GM21576 (cell line): ENCODE data around the gene LIN7B.

Experiments
- ATAC-seq: cut with Tn5 transposase; IDR thresholded peaks from one replicate; pipeline ENCODE4 v1.9.1; 2021; ENCODE audit warnings: mild to moderate bottlenecking, moderate library complexity; ENCODE audit not compliant: unreplicated experiment

The LIN7B gene

DNA sequence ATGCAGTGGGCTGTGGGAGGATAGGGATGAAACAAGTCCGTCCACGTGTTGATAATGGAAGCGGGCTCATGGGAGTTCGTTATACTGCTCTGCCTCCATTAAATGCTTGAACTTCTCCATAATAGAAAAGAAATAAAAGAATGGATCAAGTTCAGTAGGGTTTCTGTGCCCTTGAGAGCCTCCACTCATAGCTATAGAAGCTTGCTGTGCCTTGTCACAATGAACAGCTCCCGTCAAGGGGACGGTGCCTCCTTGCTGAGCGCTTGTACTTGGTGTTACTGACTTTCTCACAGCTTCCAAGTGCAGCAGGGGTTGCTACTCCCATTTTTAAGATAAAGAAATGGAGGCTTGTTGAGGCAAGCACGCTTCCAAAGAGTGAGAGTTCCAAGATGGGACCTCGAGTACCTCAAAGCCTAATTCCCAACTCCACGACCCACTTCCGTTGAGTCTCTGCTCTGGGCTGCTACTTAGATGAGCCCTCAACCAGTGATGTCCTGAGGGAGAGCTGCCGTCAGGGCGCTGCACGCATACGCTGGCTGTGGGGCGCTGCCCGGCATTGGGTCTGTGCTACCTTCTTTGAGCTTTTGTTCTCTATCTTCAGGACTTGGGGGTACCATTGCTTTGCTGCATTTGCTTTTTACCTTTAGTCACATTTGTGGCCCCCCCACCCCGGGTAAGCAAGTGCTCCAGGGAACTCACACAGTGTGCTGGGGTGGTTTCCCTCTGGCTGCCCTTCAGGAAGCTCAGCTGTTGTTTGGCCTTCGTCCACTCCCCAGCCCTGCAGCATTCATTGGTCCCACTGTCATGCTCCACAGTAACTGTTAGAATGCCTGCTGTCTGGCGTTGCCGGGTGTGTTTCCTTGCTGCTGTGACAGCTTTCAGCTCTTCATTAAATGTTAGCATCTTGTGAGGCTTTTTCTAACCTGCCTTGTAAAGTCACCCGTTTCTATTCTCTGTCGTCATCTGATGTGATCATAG, 19.4 kb upstream of the LIN7B start:
- ATAC-seq = no peak

DNA sequence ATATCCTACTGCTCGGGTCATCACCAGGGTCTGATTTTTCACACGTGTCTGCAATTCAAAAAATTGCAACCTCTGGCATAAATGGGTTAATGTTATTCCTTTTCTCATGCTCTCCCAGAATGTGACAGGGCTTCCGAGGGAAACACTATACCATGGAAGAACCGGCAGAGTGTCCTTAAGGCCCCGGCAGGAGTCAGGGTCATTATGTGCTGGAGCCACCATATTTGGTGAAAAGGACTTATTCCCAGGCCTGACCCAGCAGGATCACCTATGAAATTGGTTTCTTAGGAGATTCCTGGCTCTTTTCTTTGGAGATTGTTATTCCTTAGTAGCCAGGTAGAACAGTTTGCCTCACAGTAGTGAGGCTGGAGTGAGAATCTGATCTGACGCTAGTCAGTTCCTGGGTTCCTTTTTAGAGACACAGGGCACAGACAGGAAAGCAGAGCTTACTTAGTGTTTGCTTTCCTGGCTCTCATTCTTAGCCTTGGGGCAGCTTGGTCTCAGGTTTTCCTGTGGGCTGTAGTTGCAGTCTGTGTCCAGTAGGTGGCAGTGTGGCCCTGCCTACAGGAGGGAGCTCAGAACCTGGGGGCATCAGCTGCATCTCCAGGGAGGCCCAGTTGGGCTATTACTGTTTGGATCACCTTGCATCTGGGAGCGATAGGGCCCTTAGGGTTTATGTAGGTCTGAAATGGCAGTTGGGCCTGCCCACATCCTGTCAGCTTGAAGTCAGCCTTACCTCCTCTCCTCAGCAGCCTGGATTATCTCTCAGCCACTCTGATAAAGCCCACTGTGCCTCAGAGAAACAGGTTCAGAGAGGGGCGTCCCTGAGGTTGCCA, 16.5 kb upstream of the LIN7B start:
- ATAC-seq = no peak

DNA sequence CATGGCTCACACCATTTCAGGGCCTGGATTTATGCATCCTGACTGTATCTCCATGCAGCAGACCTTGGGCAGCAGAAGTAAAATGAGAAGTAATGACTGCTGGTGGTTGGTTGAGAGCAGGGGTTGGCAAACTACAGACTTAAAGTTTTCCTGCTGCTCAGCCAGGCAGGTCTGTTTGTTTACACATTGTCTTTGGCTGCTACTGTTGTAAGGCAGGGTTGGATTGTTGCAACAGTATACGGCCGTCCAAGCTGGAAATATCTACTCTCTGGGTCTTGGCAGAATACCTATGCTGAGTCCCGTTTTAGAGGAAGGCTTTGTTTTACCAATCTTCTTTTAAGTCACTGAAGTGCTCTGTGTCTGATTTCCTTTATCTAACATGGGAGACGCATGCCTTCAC, 15.4 kb upstream of the LIN7B start:
- ATAC-seq = no peak

DNA sequence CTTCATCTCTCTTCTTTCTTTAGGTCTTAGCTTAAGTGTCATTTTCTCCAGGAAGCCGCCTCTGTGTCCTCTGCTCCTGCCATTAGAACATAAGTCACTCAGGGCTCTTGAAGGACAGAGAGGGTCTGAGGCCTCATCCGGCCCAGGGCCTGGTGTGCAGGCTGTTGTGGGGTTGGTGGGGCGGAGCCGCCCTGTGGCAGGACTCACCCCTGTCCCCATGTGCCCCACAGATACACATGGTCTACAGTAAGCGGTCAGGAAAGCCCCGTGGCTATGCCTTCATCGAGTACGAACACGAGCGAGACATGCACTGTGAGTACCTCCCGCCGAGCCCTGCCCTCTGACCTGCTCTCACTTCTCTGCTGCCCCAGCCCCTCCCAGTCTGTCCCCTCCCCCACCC, 13.0 kb upstream of the LIN7B start:
- no peak for ATAC-seq

DNA sequence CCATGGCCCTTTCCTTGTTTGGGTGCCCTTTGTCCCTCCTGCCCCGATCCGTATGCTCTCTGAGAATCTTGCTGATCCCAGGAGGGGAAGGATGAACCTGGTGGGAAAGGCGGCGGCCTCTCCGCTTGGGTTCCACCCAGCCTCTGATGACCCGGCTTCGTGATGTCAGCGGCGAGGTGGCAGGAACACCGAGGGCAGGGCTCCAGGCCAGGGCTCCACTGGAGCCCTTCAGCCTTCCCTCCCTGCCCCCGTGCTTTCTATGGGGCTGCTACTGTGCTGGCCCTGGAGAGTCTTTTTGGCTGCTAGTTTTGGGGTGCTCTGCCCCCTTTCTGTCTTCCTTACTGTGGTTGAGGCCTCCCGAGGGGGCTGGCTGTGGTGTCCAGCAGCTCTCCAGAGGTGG, 11.9 kb upstream of the LIN7B start:
- ATAC-seq = no peak

DNA sequence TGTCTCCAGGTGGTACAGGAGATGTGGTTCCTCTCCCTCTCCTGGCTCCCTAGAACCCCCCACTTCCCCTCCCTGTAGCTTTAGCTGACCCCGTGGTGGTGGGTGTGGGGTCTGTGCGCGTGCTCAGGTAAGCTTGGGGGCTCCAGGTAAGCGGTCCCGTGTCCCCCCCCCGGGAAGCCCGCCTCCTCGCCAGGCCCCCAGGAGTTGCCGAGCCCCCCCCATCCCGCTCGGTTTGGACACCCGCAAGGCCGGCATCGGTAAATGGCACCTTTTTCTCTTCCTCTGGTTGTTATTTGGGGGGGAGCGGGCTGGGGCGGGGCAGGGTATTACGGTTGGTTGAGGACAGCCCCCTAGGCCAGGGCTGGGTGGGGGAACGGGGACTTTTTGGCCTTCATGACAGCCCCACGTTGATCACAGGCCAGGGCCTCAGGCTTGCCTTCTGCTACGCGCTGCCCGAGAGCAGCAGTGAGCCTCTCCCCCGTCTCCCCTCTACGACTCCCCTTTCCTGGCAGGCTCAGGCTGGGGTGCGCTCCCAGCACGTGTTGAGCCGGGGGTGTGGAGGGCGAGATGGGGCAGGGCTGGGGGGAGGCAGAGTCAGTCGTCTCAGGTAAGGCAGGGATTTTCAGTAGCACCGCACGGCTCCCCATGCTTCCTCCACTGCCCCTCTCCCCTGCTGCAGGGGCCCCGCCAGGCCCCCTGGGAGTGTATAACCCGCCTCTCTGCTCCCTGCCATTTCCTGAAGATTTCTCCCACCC, 10.7 kb upstream of the LIN7B start:
- ATAC-seq = no peak

DNA sequence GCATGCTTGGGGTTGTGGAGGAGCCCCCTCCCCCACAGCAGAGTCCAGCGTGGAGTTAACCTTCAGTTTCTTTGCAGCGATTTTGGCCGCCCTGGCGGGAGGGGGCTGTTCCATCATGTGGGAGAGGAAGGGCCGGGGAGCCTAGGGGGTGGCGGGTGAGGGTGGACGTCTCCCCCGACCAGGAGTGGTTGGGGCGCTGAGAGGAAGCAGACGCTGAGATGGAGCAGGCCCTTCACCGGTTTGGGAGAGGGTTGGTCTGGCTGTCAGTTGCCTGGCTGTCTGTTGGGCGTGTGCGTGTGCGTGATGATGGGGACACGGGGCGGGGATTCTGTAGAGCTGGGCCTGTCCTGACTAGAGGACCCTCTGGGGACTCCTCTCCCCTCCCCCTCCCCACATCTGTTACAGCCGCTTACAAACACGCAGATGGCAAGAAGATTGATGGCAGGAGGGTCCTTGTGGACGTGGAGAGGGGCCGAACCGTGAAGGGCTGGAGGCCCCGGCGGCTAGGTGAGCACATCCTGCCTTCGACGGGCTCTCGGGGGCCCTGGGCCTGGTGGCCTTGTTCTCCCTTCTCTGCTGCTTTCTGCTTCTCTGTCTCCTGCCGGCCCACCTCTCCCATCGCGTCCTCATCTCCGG, 9.8 kb upstream of the LIN7B start:
- no peak for ATAC-seq

DNA sequence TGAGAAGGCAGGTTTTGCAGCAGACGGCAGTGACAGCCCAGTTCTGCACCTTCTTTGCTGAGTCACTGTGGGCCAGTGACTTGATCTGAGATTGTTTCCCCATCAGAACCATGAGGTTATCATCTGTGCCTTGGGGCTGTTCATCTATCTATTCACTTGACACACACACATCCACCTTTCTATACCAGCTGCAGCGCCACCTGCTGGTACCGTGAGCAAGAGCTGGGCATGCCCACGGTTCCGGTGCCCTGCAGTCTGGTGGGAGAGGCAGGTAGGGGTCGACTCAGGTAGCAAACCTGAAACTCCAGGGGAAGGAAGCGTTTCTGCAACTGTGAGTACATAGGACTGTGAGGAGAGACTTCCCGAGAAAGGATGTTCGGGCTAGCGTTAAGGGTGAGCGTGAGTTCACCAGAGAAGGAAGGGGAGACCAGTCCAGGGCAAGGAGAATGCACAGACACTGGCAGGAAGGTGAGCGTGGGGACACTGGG, 7.5 kb upstream of the LIN7B start:
- no peak for ATAC-seq

DNA sequence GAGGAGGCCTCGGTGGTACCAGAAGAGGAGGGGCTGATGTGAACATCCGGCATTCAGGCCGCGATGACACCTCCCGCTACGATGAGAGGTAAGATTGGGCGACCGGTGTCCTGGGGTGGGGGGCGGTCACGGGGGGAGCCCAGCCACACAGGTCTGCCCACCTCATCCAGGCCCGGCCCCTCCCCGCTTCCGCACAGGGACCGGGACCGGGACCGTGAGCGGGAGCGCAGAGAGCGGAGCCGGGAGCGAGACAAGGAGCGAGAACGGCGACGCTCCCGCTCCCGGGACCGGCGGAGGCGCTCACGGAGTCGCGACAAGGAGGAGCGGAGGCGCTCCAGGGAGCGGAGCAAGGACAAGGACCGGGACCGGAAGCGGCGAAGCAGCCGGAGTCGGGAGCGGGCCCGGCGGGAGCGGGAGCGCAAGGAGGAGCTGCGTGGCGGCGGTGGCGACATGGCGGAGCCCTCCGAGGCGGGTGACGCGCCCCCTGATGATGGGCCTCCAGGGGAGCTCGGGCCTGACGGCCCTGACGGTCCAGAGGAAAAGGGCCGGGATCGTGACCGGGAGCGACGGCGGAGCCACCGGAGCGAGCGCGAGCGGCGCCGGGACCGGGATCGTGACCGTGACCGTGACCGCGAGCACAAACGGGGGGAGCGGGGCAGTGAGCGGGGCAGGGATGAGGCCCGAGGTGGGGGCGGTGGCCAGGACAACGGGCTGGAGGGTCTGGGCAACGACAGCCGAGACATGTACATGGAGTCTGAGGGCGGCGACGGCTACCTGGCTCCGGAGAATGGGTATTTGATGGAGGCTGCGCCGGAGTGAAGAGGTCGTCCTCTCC, 6.3 kb upstream of the LIN7B start:
- ATAC-seq = no peak

DNA sequence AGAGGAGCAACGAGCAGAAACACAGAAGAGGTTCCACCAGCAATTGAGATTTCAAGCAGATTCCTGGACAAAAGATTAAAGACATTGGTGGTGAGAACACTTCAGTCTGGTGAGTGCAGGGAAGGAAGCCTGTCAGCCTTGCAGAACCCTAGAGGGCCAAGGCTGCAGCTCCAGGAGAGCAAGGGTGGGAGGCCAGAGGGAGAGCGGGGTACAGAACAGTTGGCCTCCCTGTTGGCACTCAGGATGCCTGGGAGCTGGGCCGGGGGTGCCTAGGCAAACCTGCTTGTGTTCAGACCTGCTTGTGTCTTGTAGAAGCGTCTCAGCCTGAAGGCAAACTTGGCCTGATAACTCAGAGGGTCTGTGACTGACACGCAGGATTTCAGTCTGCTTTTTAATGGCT, 5.1 kb upstream of the LIN7B start:
- no peak for ATAC-seq

DNA sequence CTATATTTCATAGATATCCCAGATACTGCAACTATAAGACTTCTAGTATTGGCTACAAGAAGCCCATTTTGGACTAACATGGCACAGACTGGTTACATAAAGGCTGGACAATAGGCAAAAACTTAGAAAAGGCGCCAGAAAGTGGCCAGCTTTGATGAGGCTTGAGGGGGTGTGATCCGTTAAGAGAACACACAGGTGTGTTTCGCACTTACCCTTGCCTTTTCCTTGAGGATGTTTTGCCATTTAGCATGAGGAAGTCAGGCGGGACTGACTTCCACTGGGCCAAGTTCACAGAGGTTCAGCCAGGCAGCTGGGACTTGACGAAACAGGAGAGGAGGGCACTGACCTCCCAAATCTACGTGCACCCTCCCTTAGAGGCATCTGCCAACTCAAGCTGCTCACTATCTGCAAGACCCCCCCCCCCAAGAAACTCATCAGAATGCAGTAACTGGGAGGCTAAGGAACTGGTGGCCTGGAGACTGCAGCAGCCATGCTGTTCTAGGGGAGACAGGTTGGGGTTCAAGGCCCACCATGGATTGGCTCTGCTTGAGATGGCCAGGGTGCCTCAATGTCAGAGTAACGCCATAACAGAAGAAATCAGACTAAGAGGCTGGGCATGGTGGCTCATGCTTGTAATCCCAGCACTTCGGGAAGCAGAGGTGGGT, 4.5 kb upstream of the LIN7B start:
- ATAC-seq = no peak

DNA sequence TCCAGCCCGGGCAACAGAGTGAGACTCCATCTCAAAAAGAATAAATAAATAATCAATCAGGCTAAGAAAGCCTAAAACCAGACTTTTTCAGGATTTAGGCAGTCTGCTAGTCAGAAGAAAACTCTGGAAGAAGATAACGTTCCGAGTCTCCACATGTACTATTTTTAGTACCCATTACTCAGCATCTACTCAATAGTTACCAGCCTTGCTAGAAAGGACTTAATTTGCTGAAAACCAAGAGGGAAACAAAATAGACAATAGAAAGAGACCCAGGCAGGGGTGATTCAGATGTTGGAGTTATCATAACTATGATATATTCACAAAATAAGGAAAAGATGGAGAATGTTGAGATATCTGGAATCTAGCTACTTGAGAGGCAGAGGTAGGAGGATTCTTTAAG, 3.6 kb upstream of the LIN7B start:
- ATAC-seq = no peak

DNA sequence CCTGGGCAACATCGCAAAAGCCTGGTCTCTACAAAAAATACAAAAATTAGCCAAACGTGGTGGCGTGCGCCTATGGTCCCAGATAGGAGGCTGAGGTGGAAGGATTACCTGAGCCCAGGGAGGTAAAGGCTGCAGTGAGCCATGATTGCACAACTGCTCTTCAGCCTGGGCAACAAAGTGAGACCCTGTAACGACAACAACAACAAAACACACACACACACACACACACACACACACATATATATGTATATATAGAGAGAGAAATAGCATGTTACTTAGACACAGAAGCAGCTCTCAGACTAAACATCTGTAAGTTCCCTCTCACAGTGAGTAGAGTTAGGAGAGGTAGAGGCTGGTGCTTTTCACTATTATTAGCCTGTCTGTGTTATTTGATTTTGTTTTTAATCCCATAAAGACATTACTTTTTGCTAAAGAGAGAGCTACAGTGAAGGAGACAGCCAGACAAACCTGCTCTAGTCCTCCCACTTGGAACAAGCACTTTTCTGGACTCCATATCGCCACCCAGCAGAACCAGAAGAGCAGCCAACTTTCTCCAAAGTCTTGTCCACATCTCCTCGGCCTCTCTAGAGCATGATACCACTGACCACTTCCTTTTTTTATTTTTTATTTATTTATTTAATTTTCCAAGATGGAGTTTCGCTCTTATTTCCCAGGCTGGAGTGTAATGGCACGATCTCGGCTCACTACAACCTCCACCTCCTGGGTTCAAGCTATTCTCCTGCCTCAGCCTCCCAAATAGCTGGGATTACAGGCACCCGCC, 2.8 kb upstream of the LIN7B start:
- no peak for ATAC-seq

DNA sequence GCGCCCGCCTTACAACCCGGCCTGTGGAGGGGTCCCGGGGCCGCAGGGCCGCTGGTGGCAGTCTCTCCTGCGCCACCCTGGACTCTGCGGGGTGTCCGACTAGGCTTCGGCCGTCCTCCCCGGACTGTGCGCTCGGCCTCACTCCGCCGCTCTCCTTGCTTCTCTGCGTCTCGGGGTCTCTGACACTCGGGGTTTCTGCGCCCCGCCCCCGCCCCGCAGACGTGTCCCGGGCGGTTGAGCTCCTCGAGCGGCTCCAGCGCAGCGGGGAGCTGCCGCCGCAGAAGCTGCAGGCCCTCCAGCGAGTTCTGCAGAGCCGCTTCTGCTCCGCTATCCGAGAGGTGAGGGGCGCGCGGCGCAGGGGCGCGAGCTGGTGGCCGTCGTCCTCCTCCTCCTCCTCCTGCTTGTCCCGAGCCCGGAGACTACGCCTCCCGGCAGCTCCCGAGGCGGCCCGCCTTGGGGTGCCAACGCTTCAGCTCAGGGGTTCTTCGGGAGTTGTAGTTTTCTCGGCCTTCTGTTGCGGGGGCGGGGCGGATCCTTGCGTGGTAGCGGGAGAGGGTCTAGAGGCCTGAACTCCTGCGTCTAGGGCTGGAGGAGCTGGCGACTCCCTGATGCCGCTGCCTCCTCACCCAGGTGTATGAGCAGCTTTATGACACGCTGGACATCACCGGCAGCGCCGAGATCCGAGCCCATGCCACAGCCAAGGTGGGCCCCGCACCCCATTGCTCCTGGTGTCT, 627 bp downstream of the LIN7B start:
- ATAC-seq = no peak

DNA sequence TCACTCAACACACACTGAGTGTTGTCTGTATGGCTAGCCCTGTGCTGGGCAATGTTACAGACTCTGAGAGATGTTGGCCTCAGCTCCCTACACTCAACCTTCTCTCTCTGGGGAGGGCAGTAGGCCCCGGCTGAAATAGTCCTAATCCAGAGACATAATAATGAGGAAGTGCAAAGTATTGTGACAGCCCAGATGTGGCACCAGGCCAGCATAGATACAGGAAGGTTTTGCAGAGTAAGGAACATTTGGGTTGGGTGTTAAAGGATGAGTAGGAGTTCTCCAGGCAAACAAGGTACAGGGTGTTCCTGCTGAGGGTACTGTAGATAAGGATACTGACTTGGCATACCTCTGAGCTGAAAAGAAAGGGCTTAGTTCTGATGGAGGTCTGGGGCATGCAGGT, 2.4 kb downstream of the LIN7B start:
- no peak for ATAC-seq

DNA sequence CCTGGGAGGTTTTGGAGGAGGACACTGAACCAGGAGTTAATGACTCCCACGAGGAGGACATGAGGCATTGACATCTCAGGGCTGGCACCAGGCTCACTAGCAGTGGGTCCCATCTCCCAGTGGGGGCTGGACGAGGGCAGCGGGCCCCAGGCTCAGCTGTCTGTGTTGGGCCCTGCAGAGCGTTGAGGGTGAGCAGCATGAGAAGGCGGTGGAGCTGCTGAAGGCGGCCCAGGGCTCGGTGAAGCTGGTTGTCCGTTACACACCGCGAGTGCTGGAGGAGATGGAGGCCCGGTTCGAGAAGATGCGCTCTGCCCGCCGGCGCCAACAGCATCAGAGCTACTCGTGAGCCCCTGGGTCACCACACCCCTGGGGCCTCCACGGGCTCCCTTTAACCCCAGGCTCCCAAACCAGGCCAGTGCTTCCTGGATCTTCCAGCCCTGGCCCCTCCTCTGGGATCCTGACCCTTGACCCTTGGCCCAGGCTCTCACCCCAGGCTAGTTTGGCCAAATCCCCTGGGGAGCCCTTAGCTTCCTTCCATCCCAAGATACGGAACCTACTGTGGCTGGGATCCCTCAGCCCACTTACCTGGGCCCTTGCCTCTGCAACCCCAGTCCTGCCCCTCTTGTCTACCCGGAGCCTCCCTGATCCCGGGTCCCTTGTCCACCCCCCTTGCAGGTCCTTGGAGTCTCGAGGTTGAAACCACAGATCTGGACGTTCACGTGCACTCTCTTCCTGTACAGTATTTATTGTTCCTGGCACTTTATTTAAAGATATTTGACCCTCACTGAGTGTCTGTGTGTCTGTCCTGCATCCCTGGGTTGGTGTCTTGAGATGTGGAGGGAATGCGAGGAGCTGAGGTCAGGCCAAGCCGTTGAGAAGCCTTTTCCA, 3.8 kb downstream of the LIN7B start:
- ATAC-seq = no peak
